Measurements from ENCODE around the gene CNOT11.
"Not testable (repeated sequence)": the region's sequence is repeated elsewhere in the genome, so short reads cannot be mapped to it uniquely, and the experiment has no call there.

Gene CNOT11

DNA sequence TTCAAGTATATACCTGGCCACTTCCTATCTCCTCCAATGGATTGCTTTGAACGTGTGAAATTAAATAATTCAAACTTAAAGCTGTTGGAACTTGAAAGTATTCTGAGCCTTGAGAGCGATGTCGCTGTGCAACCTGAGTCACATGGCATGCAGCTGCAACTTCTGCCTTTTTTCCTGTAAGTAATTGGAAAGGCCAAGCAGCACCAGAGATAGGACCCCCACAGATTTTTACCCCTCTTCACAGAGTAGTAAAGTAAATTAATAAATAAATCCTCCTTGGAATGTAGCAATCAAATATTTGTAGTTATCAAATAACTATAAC lies 59.0 kb downstream of the CNOT11 start:
- no peak for DNase-seq

DNA sequence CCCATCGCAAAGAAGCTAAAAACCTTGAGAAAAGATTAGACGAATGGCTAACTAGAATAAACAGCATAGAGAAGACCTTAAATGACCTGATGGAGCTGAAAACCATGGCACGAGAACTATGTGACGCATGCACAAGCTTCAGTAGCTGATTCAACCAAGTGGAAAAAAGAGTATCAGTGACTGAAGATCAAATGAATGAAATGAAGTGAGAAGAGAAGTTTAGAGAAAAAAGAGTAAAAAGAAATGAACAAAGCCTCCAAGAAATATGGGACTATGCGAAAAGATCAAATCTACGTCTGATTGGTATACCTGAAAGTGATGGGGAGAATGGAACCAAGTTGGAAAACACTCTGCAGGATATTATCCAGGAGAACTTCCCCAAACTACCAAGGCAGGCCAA lies 63.9 kb downstream of the CNOT11 start:
- not testable (repeated sequence) for DNase-seq

Measured in NCI-H1436 treated with DMSO at 0.1 percent for 48 hours (cell line).